ENCODE results near the gene MRPL17. TPM values are rescaled to one million over a fixed set of nuclear protein-coding genes. Genes with fewer than 3 reads are reported as not detected.

The MRPL17 gene
- total and polyA plus RNA-seq, 10 of the 15 experiments (the other 5 are each of a cell fraction or from before 2014, with no cell fraction given): 60.3 to 171 (median 94.8) TPM

DNA sequence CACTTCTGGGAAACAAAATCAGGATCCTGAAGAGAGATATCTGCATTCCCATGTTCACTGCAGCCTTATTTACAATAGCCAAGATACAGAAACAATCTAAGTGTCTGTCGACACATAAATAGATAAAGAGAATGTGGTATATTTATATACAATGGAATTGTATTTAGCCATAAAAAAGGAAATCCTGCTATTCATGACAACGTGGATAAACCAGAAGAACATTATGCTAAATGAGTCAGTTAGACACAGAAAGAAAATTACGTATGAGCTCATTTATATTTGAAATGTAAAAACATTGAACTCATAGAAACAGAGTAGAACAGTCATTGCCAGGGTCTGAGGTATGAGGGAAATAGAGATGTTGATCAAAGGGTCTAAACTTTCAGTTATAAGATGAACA, 6.1 kb downstream of the MRPL17 start (continued):
- TF ChIP-seq ASH2L (IDR thresholded peaks at IDR 0.05; ENCODE audit: borderline replicate concordance, low read depth): no peak
- no peak for TF ChIP-seq IRF4 (IDR thresholded peaks at IDR 0.05; ENCODE audit: low read depth, low read length)
- TF ChIP-seq ZSCAN29 (IDR thresholded peaks at IDR 0.05): no peak
- no peak for TF ChIP-seq JUNB (IDR thresholded peaks at IDR 0.05)
- no peak for TF ChIP-seq HDAC6 (IDR thresholded peaks at IDR 0.05; ENCODE audit: unreplicated experiment)

DNA sequence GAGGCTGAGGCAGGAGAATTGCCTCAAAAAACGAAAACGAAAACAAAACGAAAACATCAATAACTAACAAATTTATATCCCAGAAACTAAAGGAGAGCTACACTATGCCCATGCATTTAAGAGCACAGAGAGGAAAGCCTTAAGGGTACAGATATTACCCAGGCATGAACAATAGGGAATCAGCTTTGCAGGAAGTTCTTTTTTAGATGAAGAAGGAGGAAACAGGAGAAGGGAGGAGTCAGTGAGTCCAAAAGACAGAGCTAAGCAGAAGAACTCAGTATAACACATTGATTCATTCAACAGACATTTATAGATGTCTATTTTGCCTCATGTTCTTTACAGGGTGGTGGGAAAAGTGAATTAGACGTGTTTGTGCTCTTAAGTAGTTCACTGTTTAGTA, 8.3 kb downstream of the MRPL17 start:
- ATAC-seq (no peak), DNase-seq (ENCODE audit: low read depth, low spot score) (no peak), FAIRE-seq (no peak)
- BruUV-seq (replicated peaks): no TSS peak
- CTCF ChIA-PET: interaction anchor here (0.6 to 1.2 kb wide), 3 partner anchors 9 to 423 kb away, joined by 3 to 6 read pairs (median 3); partner anchors contain the start of gene MRPL17
- intact Hi-C loops (cut with micrococcal nuclease; ENCODE audit: unreplicated experiment): no loop called here
- Histone ChIP-seq H3K27ac (ENCODE audit: control insufficient read depth, insufficient read depth) (no peak overlapping the region), H3K9me3 (replicated peaks; ENCODE audit: control insufficient read depth, insufficient read depth, low read length) (no peaks in the 10 kb centered on the region), H3K9ac (ENCODE audit: control insufficient read depth, insufficient read depth, low read length) (no peak overlapping the region), H4K20me1 (ENCODE audit: control insufficient read depth, insufficient read depth) (no peaks in the 10 kb centered on the region), H3K27me3 (replicated peaks in 1 of 2; ENCODE audit: control insufficient read depth in 2 of 2, insufficient read depth in 2 of 2, low read length in 1 of 2) (no peaks in the 10 kb centered on the region), H2AFZ (ENCODE audit: control insufficient read depth, low read depth, low read length) (no peak overlapping the region), H3K4me1 (ENCODE audit: control insufficient read depth, insufficient read depth, low read length) (peaks cover 10% of the 10 kb centered on the region), H3K79me2 (ENCODE audit: control insufficient read depth, insufficient read depth, low read length) (no peaks in the 10 kb centered on the region), H3K36me3 (ENCODE audit: control insufficient read depth in 2 of 2, insufficient read depth in 2 of 2, low read length in 1 of 2) (no peaks in the 10 kb centered on the region; a peak in 1 of 4 replicates), H3K4me3 (no peak overlapping the region), H3K4me2 (ENCODE audit: control insufficient read depth, insufficient read depth) (no peak overlapping the region)
- RAD21 ChIA-PET (ENCODE audit: unreplicated experiment): interaction anchor here (1.3 to 1.8 kb wide), 2 partner anchors 8 to 72 kb away, joined by 3 to 5 read pairs; partner anchors contain the start of gene MRPL17
- TF ChIP-seq IKZF1 (conservative IDR thresholded peaks at IDR 0.05): no peak
- no peak for TF ChIP-seq ESRRA (IDR thresholded peaks at IDR 0.05; ENCODE audit: low read length)
- TF ChIP-seq, protein P1, sequence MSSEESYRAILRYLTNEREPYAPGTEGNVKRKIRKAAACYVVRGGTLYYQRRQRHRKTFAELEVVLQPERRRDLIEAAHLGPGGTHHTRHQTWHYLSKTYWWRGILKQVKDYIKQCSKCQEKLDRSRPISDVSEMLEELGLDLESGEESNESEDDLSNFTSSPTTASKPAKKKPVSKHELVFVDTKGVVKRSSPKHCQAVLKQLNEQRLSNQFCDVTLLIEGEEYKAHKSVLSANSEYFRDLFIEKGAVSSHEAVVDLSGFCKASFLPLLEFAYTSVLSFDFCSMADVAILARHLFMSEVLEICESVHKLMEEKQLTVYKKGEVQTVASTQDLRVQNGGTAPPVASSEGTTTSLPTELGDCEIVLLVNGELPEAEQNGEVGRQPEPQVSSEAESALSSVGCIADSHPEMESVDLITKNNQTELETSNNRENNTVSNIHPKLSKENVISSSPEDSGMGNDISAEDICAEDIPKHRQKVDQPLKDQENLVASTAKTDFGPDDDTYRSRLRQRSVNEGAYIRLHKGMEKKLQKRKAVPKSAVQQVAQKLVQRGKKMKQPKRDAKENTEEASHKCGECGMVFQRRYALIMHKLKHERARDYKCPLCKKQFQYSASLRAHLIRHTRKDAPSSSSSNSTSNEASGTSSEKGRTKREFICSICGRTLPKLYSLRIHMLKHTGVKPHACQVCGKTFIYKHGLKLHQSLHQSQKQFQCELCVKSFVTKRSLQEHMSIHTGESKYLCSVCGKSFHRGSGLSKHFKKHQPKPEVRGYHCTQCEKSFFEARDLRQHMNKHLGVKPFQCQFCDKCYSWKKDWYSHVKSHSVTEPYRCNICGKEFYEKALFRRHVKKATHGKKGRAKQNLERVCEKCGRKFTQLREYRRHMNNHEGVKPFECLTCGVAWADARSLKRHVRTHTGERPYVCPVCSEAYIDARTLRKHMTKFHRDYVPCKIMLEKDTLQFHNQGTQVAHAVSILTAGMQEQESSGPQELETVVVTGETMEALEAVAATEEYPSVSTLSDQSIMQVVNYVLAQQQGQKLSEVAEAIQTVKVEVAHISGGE (CRISPR knock-in tag; IDR thresholded peaks at IDR 0.05): no peak
- no peak for TF ChIP-seq BACH1 (IDR thresholded peaks at IDR 0.05; ENCODE audit: borderline replicate concordance)
- SMC1A ChIA-PET (ENCODE audit: uncharacterized antibody, unreplicated experiment): interaction anchor here (1.3 to 4.4 kb wide), 2 partner anchors 8 to 144 kb away, joined by 3 to 15 read pairs; partner anchors contain the start of gene MRPL17
- WGBS (ENCODE audit: insufficient coverage, insufficient replicate concordance, low lambda C conversion rate, missing lambda C conversion rate): 86% methylated on average over 4 of the region's 4 CpGs
- POLR2A ChIA-PET: interaction anchor here (1.0 kb wide), 1 partner anchor 9 kb away, joined by 3 read pairs; no protein-coding TSS in a partner anchor
- in situ Hi-C loops (cut with MboI): loop anchor here (10.0 kb wide), 1 partner anchor 290 kb away; no protein-coding TSS in a partner anchor

Measured in GM12878 (cell line).